Brain pericyte (primary cell): ENCODE results near the gene TRABD2B.

Experiments
- DNase-seq: peaks from one replicate; pipeline ENCODE4 v3.0.0-alpha.2; 2012; ENCODE audit warnings: low read depth, low spot score

Gene TRABD2B

DNA sequence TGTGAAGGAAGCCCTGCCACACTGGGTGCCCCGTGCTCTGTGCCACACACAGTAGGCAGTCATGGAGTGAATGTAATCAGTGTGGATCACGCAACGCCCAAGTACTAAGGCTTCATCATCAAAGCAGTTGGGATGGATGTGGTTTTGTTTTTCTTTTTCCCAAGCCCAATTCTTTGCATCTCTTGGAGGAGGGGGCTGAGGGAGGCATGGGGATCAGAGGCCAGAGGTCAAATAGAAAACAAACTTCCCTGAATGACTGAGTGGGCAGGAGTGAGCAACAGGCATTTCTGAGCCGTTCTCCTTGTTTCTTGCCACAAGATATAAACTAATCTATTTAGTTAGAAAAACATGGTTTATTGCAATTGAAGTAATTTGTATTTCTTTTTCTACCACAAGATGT lies 85.3 kb downstream of the TRABD2B start:
- no peak for DNase-seq

DNA sequence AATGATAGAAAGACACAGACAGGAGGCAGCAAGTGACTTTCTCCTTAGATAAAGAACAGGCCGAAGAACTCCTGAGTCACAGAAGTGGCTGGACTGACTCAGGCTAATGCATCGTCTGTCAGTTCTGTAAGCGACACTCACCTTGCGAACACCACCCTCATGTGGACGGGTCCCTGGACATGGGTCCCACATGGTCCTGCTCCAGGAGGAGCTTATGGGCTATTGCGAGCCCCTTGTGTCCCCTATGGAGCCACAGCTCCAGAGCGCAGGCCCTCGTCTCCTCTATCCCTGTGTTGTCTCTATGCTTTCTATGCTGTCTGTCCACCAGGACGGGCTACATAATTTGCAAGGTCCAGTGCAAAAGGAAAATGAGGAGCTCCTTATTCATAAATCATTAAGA lies 85.8 kb downstream of the TRABD2B start:
- no peak for DNase-seq

DNA sequence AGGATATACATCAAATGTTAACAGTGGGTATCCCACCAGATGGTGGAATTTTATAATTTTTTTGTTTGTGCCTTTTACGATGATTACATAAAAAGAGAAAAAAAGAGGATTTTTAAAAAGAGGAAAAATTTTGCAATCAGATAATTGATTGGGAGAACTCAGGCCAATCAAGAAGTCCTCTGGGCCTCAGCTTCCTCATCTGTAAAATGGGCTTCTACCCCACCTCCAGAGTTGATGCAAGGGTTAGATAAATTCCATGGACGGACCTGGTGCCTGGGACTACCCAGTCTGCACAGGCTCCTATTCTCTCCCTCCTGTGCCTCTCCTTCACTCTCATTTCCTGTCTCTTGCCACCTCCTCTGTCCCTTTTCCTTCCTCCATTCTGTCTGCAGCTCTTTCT lies 88.9 kb downstream of the TRABD2B start:
- no peak for DNase-seq

DNA sequence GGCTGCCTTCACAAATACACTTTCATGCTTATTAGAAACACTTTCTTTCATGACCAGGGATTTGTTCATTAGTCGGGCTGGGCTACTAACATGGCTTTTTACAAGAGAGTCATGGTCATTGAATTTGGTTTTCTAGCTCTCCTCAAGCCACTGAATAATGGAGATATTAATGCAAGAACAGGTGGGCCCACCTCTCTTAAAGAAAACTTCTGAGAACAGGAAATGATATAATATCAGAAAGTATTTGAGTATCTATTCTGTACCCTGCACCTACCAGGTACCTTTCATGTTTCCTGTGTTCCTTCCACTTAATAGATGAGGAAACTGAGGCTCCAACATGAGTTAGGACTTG lies 90.0 kb downstream of the TRABD2B start:
- DNase-seq: no peak

DNA sequence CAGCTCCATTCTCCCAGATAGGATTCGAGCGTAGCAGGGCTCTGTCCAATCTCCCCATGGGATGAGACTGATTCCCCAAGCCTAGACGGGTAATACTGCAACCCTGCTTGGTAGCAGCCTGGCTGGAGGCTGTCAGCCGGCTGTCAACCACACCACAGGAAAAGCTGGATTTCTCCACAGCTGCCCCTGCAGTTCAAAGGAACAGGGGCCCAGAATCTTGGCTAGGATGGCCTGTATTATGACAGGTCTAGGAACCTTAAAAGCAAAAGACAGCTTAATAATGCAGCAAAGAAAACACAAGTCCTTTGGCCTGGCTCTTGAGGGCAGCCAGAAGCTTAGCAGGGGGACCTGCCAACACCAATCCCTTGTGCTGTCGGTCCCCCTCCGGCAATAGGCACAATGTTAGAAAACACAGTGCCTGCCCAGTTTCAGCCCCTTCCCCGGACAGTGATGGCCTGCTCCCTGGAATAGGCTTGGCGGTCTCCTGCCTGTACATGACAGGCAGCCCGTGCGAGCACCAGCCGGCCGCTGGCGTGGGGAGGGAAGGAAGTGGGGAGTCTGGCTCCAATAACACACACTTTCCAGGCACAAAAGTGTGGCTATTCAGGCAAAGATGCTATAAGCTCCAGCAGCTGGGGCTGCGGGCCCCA lies 90.5 kb downstream of the TRABD2B start:
- peak; percentile 25 for DNase-seq

DNA sequence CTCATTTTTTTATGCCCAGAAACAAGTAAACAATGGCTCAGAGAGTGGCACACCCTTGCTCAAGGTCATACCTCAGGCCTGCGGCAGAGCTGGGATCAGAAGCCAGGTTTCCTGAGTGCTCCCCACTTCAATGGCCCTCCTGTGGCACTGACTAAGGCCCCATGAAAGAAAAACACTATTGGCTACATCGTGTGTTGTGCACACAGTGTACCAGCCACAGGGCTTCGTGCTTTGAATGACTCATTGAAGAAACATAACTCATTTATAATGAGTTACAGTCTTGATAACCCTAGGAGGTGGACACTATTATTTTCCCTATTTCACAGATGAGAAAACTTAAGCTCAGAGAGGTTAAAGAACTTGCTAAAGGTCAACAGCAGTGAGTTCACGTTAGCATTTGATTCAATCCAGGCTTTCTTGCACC lies 91.2 kb downstream of the TRABD2B start:
- DNase-seq: peak; percentile 11

DNA sequence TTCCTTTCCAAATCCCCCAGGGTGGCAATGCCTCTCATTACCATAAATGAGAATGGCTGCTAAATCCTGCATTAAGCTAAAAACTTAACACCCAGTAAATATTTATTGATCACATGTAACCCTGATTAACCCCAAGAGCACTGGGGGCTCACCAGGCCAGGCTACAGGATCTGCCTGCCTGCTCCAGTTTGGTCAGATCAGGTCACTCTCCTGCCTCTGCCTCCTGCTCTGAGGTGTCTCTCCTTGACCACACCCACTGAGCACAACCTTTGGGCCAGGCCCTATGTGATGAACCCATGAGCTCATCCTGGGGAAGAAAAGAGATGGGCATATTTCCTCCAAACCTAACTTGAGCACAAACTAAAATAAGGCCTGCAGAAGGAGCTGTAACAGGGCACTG lies 93.5 kb downstream of the TRABD2B start:
- DNase-seq: no peak

DNA sequence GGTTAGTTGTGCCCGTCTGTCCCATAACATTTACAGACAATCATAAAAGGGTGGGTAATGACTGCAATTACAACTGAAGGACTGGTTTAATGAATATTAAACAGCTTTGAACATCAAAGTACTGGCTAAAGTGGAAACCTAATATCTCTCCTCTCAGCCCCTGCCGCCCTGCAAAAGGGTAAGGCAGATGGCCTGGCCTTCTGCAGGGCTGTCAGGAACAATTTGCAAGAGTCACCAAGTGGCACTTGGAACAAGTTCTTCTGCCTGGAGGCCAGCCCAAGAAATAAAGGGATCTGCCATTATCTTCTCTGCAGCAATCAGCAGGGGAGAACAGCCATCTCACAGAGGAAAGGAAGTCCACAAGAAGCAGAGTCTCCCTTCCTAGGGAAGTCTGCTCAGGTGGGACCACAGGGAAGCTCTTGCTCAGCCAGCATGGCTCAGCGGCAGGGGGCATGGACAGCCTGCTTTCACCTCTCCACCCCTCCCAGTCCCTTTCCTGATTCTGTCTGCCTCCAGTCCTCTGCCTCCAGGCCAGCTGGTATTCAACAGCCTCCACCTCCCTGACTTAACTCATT lies 96.1 kb downstream of the TRABD2B start:
- no peak for DNase-seq

DNA sequence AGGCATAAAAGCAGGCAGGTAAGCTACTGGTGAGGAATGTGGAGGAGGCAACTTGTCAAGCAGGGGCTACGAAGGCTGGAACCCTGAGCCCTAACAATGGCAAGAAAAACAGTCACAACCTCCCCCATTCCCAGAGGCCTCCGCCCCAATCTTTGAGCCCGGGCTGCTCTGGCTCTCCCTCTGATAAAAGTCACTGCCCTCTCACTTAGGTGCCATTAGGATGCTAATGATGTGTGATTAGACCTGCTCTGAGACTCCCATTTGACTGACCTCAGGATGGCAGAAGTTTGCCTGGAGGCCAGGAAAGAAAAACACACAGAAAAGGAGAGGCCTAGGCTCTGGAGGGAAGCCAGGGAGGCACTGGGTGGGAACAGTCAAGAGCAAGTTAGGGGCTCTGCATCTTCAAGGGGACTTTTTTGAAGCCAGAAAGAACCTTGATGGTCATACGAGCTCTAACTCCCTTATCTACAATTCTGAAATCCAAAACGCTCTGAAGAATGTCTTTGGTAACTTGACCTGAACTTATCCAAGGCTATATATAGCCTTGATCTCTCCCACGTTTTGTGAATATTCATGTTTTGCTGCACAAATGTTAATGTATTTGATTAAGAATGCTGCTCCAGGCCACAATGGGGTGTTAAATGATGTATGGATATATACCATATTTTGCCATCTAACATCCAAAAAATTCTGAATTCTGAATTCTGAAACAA lies 98.9 kb downstream of the TRABD2B start:
- DNase-seq: no peak

DNA sequence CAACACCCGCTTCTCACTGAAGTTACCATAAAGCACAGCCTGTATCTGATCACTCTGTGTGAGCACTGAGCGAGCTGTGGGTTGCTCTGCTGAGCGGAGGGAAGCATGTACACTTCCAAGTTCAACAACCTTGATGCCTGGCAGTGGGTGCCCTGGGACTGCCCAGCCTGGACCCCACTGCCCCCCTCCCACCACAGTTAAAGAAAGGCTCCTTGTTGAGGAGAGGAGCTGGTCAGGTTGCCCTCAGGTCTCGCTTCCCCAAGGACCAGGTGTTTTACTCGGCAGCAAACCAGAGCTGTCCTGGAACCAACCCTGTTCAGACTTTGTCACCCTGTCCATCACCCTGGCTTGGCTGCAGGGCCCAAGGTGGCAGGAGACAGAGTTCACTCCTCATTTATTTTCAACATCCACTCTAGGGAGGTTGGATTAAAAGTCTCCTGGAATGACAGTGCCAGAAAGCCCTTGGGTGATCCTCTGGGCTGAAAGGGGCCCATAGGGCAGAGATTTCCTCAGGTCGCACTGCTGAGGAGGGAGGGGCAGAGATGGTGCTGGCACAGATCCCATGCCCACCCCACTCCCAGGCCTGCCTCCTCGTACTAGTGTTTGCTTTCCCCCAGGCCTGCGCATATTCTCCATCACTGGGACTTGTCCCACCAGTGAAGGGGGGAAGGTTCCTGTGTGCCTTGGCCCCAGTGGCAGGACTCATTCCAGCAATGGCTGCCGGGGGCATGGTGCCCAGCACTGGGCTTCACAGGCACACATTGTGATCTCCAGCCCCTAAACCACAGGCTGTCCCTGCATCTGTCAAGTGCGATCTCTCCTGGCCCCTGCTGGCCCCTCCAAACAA lies 101.7 kb downstream of the TRABD2B start:
- no peak for DNase-seq

DNA sequence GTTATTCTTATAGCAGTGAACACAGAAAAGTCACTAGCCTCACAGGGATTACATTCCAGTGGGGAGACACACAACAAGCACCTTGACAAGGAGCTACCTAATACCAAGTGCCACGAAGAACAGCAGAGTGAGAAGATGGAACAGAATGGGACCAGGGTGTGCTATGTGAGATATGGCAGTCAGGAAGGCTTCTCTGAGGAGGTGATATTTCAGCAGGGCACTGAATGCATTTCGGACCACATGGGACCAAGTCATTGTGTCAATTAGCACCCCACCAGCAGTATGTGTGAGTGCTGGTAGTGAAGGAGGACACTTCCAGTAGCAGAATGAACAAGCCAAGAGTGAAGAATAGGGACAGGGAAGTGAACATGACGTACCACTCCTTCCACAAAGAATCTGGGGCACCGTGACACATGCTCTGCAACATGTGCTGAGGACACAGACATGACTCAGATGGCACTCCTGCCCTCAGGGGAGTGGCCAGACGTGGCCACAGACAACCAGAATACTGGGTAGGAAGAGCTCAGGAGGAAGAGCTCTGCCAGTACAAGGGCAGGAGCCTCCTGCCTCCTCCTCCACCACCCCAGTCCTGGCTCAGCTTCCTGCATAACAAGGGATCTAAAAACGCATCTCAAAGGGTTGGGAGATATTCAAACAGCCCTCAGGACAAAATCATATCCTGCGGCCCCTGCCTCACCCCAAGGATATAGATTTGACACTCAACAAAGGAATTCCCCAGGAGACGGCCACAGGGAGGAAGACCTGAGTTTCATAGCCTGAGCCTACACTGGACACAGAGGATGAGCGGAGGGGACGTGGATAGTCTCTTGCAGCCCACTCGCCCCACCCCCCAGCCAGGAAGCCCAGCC lies 102.5 kb downstream of the TRABD2B start:
- DNase-seq: no peak

DNA sequence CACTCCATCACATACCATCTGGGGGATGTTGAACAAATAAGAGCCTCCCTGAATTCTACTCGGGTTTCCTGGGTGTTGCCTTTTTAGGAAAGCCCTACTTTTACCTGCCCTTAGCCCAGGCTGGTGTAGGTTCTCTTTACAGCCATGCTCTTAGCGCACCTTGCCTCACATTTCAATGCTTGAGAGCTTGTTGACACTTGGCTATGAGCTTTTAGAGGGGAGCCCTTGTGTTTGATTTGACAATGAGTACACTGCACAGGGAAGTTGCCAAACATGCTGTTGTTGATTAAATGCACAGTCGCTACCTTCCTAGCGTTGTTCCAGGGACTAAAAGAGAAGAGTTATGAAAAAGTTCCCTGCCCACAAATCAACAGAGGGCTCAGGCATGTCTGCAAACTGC lies 103.8 kb downstream of the TRABD2B start:
- no peak for DNase-seq

DNA sequence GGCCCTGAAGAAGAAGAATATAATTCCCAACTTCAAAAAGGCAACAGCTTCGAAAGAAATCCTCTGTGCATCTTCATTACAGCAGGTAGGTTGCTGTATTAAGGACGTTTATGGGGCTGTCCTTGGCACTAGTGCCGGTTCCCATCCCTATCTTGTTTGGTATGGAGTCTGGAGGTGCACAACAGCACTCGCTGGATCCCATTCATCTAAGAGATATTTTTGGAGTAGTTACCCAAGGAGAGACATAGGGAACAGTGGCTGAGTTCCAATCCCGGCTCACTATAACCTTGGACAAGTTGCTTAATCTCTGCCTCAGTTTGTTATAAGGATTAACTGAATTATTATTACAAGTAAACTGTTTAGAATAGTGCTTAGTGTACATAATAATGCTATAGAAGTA lies 106.4 kb downstream of the TRABD2B start:
- no peak for DNase-seq

DNA sequence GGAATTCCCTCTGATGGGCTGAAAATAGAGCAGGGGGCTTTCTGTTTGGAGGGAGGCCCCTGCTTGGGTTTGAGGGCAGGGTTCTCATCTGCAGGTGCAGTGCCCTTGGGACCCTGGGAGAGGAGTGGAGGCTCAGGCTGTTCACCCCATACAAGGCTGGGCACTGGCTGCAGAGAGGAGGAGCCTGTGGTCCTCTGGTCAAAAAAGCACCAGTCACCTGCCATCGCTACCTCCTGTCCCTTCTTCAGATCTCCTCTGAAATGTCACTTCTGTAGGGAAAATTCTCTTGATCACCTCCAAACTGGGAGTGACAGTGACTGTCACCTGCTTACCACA lies 108.9 kb downstream of the TRABD2B start:
- DNase-seq: no peak

DNA sequence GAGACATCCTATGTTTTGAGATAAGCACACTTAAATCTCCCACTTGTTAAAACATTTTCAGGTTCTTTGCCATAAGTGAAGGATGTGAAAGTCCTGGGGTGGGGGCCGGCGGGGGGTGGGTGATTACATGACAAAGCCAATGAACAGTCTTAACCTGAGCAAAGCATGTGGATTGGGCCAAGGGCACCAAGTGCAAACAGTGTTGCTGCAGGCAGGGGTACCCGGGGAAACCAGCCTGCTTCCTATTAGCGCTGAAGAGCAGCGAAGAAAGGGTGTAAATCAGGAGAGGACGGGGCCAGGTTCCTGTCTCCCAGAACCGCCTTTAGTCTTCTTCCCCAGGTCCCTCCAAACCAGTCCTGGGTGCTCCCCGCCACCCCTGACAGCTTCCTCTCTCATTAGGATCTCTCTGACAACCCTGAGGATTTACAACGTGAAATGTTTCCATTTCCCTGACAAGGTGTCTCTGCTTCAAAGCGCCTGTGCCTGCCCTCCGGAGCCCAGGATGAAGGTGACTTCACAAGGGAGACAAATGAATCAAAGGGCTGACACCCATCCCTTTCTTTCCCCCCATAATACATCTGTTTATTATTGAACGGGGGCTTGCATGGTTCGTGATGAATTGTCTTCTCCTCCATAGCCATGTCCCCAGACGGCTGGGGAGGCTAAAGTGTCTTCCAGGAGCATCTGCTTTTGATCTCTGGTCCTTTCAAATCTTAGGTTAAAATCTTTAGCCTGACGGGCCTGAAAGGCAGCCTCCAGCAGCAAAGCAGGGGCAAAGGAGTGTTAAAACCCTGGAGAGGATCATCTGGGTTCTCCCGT lies 109.5 kb downstream of the TRABD2B start:
- DNase-seq: no peak

DNA sequence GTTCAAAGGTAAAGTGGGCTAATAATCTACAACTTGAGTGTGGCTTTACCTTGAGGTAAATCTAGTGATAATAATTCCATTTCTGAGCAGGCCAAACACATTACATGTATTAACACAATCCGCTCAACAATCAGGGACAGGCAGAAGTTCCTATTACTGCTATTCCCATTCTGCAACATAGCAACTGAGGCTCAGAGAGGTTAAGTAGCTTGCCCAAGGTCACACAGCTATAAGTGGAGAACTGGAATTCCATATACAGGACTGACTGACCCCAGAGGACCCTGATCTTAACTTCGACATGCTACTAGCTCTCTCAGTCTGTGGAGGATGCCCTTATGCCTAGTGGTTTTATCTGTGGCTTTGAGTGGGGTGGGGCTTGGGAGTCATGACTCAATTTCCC lies 110.1 kb downstream of the TRABD2B start:
- no peak for DNase-seq

DNA sequence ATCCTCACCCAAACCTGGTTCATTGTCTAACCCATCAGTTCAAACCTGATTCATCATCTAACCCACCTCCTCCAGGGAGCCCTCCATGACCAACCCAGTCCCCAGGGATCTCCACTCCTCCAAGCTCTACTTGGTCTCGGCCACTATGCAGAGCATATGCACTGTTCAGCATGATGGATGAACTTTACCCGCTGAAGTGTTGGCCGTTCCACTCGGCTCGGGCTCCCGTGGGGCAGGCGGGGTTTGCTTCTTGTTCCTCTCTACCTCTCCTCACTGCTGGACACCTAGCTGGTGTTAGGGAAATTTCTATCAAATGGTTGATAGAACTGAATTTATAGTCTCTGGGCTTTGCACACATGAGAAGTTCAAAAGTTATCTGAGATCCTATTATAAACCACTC lies 111.0 kb downstream of the TRABD2B start:
- DNase-seq: no peak

DNA sequence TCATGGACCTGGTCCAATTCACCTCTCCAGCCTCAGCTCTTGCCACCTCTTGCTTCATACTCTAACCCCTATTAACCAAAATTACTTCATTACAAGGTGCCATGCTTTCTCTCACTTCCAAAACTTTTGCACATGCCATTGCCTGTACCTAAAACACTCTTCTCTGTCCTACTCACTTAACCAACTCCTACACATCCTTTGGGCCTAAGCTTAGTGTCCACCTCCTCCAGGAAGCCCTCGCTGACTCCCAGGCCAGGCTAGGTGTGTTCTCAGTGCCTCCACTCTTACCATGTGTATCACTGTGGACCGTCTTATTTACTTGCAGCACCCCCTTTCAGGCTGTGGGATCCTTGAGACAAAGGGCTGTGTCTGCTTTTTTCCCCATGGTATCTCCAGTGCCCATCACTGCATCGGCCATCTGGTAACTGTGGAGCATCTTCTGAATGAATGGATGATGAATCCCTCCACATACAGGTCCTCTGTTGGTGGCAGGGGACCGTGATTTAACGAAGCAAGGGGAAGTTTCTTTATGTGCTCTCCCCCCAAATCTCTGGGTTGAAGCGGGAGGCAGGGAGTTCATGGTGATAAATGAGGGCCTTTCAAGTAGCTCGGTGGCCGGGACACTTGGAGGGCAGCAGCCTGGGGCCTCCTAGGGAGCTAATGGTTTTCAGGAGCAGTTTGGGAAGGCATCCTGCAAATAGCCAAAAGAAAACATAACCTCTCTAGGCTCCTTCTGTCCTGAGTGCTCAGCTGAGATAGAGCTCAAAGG lies 111.9 kb downstream of the TRABD2B start:
- no peak for DNase-seq

DNA sequence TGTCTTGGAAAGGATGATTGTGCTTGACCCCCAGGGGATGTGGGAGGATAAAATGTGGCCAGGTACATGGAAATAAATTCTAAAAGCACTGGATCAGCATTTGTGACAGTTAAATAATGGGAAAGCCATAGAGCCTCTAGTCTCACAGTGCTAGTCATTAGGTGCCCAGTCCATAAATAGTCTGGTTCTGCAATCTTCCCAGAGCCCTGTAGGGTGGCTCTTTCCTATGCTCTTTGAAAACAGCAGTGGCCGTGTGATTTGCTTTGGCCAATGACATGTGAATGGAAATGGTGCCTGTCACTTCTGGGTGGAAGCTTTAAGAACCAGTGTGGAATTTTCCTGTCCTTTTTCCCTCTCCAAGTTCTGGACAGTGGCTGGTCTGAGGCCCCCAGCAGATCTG lies 113.2 kb downstream of the TRABD2B start:
- no peak for DNase-seq
